Esophagus muscularis mucosa (tissue), 3 donors: Measurements from ENCODE around the gene KCNH1.

Experiments
- CTCF ChIP-seq, 3 experiments: fragments of 200-600 bp in 2 of 3; fragments of 450-650 bp in 1 of 3; sonication (generic) in 2 of 3; IDR thresholded peaks; one replicate each; pipeline ENCODE4 v1.5.1; 2017 to 2019; ENCODE audit warnings: antibody characterized with exemption in 3 of 3, mild to moderate bottlenecking in 2 of 3, moderate library complexity in 1 of 3
- POLR2A ChIP-seq: fragments of 450-650 bp; IDR thresholded peaks from one replicate; pipeline ENCODE4 v1.6.1; 2017; ENCODE audit warnings: antibody characterized with exemption, moderate library complexity, mild to moderate bottlenecking, low read depth

DNA sequence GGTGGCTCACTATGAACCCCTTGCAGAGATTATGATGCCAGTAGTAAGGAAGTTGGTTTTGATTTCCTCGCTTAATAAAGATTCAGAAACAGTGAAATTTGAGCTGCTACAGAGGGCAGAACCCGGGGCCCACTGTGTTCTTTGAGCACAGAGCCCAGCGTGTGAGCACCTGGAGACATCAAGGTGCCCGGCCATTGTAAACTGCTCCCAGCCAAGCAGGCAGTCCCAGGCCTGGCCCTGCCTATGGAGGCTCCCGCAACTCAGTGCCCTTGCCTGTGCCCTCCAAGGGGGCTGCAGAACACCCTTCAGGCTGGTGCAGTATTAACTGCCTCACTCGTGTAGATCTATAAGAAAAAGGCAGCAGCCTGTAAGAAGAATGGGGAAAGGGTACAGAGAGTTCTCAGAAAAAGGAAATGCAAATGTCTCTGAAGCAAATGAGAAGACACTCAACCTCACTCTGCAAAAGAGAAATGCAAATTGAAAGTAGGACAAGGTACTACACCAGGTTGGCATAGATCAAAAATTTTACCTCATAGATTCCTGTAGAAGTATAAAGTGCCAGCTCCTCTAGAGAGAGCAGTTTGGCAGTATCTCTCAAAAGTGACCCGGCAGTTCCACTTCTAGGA, 481.5 kb downstream of the KCNH1 start:
- no peak for TF ChIP-seq CTCF (IDR thresholded peaks at IDR 0.05)
- no peak for TF ChIP-seq POLR2A
